HG02840 (cell line): Measurements from ENCODE around the gene DHRS1.
A peak's percentile ranks its signal among the peaks of the same experiment; 100 is the strongest.

Source experiments
- ATAC-seq: cut with Tn5 transposase; IDR thresholded peaks from one replicate; pipeline ENCODE4 v1.9.1; 2021; ENCODE audit warnings: mild to moderate bottlenecking, moderate library complexity, moderate number of reproducible peaks; ENCODE audit not compliant: unreplicated experiment, low FRiP score

The DHRS1 gene

DNA sequence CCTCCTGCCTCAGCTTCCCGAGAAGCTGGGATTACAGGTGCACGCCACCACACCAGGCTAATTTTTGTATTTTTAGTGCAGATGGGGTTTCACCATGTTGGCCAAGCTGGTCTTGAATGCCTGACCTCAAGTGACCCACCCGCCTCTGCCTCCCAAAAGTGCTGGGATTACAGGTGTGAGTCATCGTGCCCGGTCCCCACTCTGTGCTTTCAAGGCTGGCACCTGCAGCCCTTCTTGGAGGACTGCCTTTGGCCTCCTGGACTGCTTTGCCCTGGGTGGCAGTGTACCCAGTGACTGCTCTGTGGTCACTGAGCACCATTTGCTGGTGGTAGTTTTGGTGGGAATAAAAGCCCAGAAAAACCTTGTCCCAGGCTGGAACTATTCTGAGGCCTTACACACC is 12.6 kb downstream of the DHRS1 start:
- no peak for ATAC-seq

DNA sequence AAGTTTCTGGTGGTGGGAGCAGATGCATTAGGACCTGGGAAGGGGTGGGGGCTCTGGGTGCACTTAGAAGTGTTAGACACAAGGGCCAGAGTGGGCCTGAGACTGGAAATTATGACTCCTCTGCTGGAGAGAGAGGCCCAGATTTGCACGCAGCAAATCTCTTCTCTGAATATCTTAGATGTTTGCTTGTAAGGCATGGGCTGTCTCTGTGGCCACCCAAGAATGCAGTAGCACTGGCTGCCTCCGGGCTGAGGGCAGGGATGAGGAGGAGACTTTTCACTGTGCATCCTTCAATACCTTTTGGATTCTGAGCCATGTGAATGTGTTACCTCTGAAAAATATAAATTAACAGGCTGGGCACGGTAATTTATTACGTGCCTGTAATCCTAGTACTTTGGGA is 14.2 kb downstream of the DHRS1 start:
- ATAC-seq, result no peak

DNA sequence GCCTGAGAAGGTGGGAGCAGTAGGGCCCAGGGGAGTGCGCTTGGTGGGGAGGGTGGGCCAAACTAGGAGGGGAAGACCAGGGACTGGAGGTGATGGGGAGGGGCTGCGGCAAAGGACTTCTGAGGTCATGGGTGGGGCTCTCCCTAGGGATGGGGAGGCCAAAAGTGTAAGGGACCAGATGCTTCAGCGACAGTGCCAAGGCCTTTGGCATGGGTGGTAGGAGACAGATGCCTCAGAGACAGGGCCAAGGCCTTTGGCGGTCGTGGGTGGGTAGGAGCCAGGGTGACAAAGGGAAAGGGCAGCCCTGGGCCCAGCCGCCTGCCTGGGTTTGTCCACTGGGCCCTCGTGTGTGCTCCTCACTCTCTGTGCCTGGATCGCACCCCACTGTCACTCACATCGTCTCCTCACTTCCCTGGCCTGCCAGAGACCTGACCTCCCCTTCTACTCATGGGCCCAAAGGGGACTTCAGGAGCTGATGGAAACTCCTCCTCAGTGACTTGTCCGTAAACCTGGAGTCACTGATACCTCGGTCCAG is 15.0 kb downstream of the DHRS1 start:
- no peak for ATAC-seq

DNA sequence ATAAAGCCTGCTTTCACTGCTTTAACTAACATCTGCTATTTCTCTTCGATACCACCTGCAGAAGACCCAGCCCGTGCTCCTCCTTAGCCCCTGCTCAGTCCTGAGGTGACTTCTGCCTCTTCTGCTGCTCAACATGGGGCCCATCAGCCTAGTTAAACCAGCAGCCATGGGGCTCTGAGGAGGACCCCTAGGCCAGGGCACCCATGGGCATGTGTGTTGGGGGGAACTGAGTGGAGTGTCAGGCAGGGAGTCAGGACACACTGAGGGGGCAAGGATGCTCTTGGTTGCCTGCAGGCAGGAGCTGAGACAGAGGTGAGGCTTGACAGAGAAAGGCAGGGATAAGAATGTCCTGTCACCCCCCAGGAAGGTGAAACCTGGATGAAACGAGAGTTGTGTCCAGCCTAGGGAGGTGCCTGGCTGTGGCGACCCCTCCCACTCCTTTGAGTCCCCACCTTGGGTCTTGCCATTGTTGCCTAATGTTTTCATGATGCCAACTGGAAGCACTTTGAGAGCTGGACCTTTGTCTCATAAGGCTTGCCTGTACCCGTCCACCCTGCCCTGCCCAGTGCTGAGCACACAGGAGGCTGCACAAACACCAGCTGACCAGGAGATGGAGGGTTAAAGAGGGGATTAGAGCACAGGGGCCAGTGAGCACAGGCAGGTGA is 15.7 kb downstream of the DHRS1 start:
- no peak for ATAC-seq

DNA sequence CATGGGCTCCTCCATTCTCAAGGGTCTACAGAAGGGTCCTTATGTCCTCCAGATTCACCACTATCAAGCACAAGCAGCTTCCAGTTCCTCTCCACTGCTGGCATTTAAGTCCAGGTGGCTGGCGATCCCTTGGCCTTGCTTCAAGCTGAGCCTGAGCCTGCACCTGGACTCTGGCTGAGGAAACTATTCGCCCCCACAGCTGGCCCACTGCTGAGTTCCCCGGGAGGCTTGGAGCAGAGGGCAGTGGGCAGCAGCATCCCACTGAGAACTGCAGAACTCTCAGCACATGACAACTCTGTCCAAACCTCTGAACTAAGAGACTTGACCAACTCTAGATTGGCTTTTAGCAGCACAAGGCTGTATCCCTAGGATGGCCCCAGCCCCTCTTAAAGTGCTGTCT is 16.8 kb downstream of the DHRS1 start:
- no peak for ATAC-seq

DNA sequence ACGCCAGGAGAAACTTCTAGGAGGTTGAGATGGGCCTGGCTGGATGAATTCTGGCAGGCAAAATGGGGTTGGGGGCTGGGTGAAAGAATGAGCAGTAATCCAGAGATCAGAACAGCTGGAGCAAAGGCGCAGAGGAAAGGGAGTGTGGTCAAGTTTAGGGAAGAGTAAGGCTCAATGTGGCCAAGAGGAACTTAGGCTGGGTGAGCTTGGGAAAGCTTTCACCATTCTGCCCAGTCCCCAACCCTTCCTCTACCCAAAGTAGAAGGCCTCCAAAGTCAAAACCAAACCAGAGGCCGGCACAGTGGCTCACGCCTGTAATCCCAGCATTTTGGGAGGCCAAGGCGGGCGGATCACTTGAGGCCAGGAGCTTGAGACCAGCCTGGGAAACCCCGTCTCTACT is 17.9 kb downstream of the DHRS1 start:
- ATAC-seq, result no peak

DNA sequence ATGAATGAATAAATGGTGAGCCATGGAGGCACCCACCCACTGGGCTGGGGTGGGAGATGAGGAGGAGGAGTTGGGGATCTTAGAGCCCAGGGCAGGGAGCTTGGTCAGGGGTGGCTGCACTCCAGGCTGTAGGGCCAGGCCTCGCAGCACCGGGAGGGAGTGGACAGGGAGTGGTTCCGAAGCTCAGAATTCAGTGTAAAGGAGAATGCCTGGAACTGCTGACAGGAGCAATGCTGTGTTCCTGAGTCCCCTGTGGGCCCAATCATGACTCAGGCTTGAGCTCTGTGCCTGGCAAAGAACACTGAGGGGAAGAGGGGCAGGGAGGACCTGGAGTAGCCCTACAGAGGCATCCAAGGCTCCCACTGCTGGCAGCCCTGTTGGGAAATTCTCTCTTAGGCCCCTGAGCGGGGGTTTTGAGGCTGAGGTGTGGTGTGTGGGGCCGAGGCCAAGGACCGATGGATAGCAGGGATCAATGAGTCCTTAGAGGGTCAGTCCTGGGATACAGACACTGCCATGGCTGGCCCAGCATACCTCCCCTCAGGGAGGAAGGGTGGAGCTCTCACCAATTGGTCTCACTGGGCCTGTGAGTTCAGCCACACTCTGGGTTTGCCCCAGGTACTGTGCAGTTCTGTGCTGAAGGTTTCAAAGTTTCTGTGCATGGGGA is 18.7 kb downstream of the DHRS1 start:
- no peak for ATAC-seq

DNA sequence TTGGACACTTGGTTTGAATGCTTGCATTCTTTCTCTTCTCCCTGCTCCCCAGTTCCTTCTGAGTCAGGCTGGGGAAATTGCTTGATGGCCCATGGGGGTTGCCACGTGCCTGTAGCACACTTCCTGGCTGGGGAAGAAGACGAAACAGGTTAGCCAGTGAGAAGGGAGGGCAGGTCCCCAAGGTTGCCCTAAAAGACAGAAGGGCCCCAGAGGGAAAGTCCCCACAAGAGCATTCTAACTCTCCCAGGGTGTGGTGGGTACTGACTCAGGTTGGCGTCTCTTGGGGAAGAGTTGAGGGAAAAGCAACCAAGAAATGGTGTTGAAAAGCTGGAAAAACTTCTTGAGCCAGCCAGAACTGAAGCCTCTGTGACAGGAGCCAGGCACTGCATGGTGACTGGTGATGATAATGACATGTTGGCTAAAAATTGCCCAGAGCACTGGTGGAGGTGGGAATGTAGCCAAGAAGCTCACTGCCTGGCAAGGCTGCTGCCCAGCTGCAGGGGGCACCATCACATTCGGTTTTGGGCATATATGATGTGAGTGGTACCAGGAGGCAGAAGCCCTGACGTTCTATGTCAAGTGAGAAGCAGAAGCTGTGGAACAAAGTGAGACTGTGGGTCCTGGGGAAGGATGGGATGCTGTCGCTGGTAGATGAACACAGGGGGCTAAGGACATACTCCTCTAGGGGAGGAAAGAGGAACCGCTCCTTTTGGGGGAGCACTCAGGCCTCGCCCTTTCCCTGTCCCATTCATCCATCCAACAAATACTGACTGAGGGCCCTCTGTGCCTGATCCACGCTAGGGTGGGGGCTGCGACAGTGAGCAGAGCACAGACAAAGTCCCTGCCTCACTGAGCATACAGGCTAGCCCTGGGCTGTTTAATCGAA is 20.0 kb downstream of the DHRS1 start:
- no peak for ATAC-seq

DNA sequence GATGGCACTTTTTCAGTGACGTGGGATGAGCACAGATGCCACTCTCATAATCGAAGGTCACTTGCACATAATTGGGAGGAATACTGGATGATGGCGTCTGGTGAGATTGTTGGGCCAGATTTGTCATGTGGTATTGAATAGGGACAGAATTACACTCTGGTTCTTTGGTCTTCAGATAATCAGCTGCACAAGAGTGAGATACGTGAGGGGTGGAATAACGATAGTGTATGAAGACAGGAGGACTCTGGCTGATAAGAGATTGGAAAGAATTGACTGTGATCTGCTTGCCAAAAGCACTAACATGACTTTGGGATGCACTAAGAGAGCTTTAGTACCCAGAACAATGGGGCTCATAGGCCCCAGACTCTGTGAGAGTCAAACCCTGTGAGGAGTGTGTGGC is 21.2 kb downstream of the DHRS1 start:
- ATAC-seq, result no peak

DNA sequence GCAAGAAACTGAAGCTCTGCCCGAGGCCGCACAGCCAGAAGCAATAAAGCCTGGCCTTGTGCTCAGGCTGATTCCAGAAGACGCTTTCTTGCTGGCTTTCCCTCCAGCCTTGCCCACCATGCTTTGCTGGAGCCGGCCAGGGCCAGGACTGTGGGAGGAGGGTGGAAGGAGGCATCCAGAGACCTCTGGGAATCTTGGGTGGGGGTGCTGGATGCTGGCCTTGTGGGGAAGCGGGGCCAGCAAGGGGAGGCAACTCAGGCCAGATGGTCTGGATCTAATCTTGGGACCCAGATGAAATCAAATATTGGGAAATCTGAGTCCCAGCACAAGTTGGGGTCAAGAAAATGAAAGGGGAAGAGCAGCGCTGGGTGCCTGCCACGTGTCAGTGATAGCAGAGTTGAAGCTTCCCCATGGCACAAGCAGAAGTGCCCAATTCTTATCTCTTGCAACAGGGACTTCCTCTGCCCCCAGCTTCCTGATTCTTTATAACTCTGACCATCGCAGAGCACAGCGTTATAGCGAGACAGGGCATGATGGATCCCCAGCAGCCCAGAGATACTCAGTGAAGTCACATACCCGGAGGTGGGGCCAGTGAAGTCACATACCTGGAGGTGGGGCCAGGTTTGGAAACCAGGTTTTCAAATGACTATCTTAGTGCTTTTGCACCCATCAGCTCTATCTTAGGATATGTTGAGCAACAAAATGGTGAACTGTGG is 21.8 kb downstream of the DHRS1 start:
- ATAC-seq, result no peak

DNA sequence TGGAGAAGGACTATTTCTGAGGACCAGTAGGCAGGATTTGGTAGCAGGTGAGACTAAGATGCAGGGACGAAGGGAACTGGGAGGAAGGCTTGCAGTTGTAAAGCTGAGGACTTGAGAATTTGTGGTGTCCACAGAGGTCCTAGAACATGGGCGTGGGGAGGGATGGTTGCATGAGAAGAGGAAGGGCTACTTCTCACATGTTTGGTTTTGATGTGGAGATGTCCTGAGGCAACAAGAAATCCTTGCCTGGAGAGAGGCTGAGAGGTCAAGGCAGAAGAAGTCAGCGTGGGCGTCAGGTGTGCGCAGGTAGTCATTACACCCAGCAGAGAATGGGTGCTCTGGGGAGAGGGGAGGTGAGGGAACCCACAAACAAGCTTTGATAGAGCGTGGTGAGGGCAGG is 22.5 kb downstream of the DHRS1 start:
- ATAC-seq, result no peak

DNA sequence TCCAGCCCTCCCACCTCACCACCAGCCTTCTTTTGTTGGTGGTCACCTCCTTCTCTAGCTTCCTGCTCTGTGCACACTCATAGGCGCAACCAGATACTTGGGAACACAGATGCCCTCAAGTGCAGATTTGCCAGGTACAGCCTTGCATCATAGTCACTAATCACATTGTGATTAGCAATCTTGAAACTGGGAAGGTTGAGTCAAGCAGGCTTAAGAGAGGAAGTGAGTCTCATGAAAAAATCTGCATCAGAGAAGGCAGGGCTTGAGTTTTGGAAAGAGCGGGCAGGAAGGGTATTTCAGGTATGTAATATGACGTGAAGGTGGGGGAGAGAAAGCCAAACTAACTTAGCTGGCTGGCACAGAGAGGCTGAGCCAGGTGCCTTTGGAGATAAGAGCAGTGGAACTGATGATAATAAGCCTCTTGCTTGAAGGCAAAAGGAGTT is 25.5 kb downstream of the DHRS1 start:
- ATAC-seq, result peak; percentile 35

DNA sequence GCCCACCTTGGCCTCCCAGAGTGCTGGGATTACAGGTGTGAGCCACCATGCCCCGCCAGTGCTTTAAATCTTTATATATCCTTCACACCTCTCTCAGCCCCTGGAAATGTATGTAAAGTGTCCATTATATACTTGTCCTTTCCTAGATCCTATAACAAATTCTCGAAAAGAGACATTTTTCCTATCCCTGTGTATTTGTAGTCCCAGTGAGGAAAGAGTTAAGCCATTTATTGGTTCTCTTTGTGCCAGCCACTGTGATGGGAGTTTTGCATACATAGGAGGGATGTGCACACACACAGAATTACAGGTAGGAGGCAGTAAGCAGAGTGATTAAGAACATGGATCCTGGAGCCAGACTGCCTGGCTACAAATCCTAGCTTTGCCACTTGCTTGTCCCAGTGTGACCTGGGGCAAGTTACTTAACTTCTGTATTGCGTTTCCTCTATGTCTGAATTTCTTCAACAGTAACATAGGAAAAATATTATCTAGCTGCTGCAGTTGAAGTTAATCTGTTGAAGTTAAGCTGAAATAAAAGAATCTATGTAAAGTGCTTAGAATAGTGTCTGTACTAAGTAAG is 26.1 kb downstream of the DHRS1 start:
- ATAC-seq, result no peak

DNA sequence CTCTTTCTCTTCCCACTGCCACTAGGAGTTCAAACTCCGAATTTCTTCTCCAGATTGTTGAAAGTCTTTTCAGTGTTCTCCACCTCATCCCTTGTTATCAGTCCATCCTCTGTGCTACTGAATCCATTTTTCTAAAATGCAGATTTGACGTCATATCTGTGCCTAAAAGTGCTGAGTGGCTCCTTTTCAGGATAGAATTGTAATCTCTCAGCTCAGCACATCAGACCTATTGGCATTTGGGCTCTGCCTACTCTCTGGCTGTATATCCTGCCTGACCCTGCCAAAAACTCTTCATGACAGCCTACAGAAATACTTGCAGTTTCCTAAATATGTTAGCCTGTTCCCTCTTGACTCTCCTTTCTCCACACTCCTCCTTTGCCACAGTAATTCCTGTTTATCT is 27.1 kb downstream of the DHRS1 start:
- no peak for ATAC-seq

DNA sequence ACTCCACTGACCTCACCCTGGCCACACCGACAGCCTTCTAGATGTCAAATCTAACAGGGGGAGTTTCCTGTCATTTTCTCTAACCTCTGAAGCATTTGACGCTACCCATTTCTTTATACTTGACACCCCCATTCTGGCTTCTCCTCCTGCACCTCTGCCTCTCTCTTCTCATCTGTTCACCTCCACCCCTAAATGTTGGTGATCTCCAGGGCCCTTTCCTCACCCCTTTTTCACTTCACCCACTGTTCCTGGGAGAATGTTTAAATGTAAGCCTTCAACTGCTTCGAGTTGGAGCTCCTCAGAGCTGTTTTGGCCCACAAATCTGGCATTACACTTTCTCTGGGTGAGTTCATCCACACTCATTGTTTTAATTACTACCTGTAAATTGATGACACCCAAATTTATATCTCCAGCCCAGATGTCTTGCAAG is 27.7 kb downstream of the DHRS1 start:
- ATAC-seq, result no peak

DNA sequence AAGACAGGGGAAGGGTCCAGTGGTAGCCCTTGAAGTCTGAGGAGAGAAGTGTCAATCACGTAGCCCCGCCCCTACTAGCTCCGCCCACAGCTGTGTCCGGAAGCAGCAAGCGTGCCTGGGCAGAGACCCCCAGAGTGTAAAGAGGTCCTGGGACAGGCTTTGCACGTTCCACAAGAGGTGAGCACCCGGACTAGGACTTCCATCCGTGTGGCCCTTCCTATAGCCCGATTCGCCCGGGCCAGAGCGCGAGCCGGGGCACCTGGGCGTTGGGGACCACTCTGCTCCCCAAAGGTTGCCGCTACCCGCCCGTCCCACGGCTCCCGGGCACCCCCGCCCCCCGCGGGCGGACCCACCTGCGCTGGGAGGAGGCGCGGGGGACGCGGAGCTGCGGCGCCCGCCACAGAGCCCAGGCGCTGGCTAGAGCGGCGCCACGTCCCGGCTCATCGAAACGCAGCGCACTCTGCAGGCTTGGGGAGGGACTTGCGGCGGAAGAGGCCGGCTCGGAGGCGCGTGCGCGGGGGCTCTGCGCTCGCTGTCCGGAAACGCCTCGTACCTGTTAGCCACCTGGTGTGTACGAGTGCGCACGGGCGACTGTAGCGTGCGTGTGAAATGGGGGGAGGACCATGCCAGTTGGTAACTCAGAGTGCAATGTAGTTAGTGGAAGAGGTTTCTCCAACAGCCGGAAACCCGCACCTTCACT is 28.3 kb downstream of the DHRS1 start, which contains the start of gene RABGGTA:
TSS of gene RABGGTA (minus strand) at position 464 of the 700 bp plus-strand sequence. CDS start 482 bp downstream, outside the sequence.
- peak; percentile 86 for ATAC-seq

DNA sequence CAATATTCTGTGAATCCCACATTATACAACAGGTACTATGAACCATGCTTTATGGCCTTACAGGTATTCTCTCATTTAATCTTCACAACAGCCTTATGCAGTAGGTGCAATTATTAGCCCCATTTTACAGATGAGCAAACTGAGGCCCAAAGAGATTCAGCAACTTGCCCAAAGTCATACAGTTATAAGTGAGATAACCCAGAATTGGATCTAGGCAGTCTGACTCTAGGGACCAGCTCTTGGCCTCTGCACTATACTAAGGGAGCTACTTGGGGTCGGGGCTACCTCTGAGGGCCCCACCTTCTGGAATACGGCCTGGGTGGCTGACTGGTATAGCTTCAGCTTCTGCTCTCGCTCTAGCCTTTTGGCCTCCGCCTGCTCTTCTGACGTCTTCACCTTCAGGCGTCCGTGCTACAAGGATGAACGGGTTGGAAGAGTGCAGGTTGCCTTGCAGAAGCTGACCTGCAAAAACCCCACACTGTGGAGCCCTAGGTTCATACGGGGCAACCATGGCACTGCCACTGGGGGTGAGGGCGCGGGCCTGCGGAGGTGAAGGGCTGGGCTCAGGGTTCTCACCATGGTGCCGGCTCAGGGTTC is 28.9 kb downstream of the DHRS1 start:
- ATAC-seq, result no peak

DNA sequence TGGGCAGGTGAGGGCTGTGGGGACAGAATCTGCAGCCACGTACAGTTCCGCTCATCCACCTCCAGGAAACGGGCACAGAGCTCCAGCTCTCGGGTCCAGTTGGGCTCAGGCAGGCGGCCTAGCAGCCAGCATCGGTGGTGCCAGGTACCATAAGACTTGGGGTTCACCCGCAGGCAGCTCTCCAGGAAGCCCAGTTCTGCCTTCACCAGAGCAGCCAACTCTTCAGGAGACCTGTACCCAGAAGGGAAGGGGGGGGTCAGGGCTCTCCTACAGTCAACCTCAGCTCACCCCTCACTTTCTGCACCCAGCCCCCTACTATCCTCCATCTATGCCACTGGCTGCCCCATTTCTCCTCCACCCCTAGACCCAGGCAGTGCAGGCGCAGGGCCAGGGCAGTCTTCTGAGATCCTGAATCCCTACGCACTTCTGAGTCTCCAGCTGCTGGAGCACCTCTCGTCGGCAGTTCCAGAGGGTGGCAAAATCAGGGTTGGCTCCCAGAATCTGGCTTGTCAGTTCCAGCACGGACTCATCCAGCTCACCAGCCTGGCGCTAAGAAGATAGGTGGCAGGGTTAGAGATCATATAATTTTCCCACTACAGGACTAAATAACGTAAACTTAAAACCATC is 29.6 kb downstream of the DHRS1 start:
- ATAC-seq, result no peak

DNA sequence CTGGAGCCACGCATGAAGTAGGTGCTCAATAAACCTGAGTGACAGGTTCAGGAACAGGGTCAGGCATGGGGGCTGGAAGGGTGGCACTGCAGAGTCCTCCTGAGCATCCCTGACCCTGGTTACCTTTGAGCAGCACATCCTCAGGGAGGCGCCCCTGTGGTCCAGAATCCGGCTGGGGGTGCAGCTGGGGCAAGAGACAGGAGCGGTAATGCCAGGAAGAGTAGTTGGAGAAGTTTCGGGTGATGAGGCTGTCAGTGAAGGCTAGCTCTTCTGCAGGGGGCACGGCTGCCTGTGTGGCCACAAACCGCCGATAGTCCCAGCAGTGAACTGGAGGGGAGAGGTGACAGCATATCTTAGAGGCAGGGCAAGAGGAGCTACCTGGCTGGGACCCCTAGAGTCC is 30.2 kb downstream of the DHRS1 start:
- ATAC-seq, result no peak
